ENCODE data around the gene PRKAG3. TPM values are rescaled to one million over a fixed set of nuclear protein-coding genes. Genes with fewer than 3 reads are reported as not detected.
"Not testable (repeated sequence)": the region's sequence is repeated elsewhere in the genome, so short reads cannot be mapped to it uniquely, and the experiment has no call there.

Gene PRKAG3
- total RNA-seq, 1 experiment from 2014 or later: not detected

DNA sequence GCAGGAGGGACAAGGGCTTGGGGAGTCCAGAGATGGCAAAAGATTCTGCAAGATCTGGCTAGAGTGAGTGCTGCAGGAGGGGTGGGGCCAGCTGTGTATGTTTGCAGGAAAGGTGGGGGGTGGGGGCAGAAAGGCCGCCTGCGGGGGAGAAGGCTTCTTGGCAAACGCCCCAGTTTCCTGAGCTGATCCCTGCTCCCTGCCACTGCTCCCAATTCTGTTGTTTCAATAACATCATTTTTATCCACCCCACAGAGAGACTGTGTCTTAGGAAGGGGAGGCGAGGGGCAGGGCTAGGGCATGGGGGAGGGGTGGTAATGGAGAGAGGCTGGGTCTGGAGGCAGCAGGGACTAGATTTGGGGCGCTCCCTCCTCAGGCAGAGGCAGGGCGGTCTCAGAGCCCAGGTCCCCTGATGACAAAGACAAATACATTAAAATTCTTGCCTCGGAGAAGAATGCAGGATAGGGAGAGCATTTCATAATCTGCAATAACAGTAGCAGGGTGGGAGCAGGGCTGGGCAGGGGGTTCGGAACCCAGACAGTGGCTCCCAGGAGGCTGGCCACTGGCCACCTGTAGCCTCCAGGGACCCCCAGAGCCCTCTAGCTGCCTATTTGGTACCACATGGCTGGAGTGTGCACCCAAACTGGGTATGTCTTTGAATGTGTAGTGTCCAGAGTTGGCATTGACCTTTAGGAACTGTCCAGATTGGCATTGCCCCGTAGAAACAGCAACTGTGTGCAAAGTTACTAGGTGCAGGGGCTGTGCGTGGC lies 26.0 kb upstream of the PRKAG3 start:
- DNase-seq: peak; percentile 40
- Histone ChIP-seq H3K4me3 (ENCODE audit: insufficient read depth, low read depth, low read length) (no peak overlapping the region), H3K36me3 (replicated peaks; ENCODE audit: control insufficient read depth, insufficient read depth, low read length) (no peaks in the 10 kb centered on the region), H3K27me3 (ENCODE audit: control insufficient read depth, insufficient read depth, low read length) (peaks cover 94% of the 10 kb centered on the region)

DNA sequence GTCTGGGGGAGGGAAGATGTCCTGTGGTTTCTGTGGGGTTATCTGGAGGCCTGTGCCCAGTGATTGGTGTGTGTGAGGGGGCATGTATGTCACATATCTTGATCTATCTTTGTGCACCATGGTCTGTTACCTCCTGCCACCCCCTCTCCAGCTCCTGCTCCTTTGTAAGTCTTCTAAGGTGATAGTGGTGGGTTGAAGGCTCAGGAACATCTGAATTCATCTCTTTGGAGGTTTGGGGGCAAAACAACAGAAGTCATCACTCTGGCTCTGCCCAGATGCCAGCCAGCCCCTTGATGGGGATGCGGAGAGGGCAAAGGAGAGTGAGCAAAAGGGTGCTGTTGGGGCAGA lies 25.3 kb upstream of the PRKAG3 start:
- DNase-seq: peak; percentile 5
- Histone ChIP-seq H3K27me3 (ENCODE audit: control insufficient read depth, insufficient read depth, low read length) (peaks cover 88% of the 10 kb centered on the region), H3K4me3 (ENCODE audit: insufficient read depth, low read depth, low read length) (no peak overlapping the region), H3K36me3 (replicated peaks; ENCODE audit: control insufficient read depth, insufficient read depth, low read length) (no peaks in the 10 kb centered on the region)

DNA sequence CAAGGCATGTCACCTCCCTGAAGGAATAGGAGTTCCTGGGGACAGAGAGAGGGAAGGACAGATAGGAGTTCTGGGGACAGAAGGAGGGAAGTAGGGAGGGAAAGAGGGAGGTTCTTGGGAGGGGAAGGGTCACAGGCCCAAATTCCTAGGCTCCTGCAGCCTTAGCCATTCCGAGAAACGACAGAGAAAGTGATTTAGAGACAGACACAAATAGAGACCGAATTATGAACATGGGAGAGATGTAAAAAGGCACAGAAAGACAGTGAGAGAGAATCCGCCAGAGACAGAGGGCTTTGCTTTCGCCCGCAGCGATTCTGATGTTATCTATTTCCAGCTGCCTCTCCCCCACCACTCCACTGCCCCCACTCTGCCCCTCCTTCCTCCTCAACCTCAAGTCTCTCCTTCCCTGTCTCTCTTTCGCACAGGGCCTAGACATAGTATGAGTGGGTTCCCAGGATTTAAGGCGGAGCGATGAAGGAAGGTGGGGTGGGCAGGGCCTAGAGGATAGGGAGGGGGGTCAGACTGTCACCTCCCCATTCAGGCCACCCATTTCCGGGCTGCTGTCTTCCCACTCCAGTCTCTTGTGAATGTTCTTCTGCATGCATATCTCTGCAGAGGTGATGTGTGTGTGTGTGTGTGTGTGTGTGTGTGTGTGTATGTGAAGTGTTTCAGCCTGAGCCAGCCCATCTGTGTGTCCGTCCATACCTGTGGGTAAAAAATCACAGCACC lies 24.7 kb upstream of the PRKAG3 start:
- Histone ChIP-seq H3K4me3 (ENCODE audit: insufficient read depth, low read depth, low read length) (no peak overlapping the region), H3K36me3 (replicated peaks; ENCODE audit: control insufficient read depth, insufficient read depth, low read length) (no peaks in the 10 kb centered on the region), H3K27me3 (ENCODE audit: control insufficient read depth, insufficient read depth, low read length) (peaks cover 84% of the 10 kb centered on the region)
- peak; percentile 37 for DNase-seq

DNA sequence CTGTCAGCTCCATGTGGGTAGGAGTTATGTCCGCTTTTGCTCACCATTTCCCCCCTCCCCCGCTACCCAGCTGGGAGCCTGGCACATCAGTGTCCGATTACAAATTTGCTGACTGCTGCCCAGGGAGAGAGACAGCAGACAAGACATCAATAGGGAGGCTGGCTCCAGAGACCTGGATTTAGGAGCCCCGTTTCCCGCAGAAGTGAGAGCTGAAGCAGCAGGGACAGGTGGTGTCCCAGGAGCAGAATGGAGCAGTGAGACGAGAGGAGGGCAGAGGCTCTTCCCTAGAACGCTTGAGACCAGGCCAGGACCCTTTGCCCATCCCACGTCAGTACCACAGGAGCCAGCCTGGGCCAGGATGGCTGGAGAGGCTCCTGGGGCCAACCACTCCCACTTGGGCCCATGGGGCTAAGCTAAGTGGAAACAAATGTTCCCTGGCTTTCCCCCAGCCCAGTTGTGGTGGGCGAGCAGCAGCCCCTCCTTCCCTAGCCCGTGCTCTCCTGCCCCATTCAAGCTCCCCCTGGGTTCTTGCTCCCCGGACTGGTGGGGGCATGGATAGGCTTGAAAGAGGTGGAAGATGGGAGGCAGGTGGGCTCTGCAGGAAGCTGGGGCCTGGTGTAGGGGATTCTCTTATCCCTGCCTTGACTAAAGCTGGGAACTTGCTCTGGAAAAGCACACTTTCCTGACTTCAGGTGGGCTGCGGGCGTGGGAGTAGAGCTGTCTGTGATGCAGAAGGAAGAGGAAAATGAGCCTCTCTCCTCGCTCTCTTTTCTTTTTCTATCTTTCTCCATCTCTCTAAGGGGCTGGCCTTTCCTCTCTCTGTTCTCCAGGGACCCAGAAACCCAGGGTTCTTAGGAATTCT lies 23.9 kb upstream of the PRKAG3 start:
- Histone ChIP-seq H3K4me3 (ENCODE audit: insufficient read depth, low read depth, low read length) (no peak overlapping the region), H3K27me3 (ENCODE audit: control insufficient read depth, insufficient read depth, low read length) (peaks cover 80% of the 10 kb centered on the region)
- DNase-seq: peak; percentile 34

DNA sequence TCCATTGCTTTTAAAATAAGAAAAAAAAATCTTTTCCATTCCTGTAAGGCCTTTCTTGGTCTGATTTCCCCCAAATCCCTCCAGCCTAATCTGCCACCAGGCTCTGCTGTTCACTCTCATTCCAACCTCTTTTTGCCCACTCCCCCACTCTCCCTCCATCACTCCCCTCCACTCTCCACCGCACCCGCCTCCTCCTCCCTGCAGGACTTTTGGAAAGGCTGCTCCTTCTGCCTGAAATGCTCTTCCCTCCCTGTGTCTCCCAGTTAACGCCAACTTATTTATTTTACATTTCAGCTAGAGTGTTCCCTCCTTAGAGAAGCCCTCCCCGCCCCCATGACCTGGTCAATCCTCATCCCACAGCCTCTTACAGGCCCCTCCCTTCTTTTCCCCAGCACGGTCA lies 23.3 kb upstream of the PRKAG3 start:
- Histone ChIP-seq H3K4me3 (ENCODE audit: insufficient read depth, low read depth, low read length) (no peak overlapping the region), H3K36me3 (replicated peaks; ENCODE audit: control insufficient read depth, insufficient read depth, low read length) (no peaks in the 10 kb centered on the region), H3K27me3 (ENCODE audit: control insufficient read depth, insufficient read depth, low read length) (peaks cover 73% of the 10 kb centered on the region)
- DNase-seq: no peak

More for the DNA sequence above, 23.9 kb upstream of the PRKAG3 start:
- no peaks in the 10 kb centered on the region for H3K36me3 ChIP-seq (replicated peaks; ENCODE audit: control insufficient read depth, insufficient read depth, low read length)

DNA sequence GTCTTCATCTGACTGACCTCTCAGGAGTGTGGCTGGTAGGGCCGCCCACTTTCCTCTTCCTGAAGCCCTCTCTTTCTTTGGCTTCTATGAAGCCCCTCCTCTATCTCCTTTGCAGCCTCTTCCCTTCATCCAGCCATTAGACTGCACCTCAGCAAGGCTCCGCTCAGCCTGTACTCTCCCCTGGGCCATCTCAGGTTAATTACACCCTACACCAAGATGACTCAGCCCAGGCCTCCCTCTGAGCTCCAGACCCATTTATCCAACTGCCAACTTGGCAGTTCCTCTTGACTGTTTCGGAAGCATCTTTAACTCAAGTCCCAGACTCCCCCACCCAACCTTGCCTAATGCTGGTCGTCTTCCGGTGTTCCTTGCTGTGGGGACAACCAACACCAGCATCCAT lies 22.2 kb upstream of the PRKAG3 start:
- Histone ChIP-seq H3K4me3 (ENCODE audit: insufficient read depth, low read depth, low read length) (no peak overlapping the region), H3K36me3 (replicated peaks; ENCODE audit: control insufficient read depth, insufficient read depth, low read length) (no peaks in the 10 kb centered on the region), H3K27me3 (ENCODE audit: control insufficient read depth, insufficient read depth, low read length) (peaks cover 64% of the 10 kb centered on the region)
- DNase-seq: peak; percentile 35

DNA sequence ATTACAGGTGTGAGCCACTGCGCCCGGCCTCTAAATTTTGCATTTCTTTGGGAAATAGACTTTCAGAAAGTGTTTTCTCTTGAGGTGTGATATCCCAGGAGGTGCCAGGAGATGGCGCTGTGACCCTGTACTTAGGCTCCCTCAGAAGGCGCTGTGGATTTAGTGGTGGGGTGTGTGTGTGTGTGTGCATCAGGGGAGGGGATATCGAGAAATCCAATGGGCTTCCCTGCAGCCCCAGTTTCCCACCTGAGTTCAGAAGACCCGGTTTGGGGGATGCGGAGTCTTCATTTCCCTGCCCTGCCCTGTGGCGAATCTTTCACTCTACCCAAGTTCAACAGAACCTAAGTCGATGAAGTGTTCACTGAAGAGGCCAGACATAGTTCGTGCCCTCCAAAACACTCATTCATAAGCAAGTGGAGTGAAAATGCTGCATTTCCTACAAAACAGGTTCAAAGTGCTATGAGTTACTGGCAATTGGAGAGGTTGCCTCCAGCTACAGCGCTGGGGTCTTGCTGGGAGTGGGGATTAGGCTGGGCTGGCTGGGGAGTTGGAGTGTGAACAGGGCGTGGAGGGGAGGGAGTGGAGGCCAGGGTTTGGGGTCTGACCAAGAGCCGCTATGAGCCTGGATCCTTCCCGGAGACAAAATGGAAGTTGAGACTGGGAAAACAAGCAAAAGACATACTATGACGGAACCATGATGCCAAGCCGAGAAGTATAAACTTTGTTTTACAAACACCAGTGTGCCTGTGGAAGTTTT lies 21.5 kb upstream of the PRKAG3 start:
- peaks cover 57% of the 10 kb centered on the region for H3K27me3 ChIP-seq (ENCODE audit: control insufficient read depth, insufficient read depth, low read length)
- peak; percentile 85 for DNase-seq
- H3K36me3 ChIP-seq (replicated peaks; ENCODE audit: control insufficient read depth, insufficient read depth, low read length): no peaks in the 10 kb centered on the region
- no peak overlapping the region for H3K4me3 ChIP-seq (ENCODE audit: insufficient read depth, low read depth, low read length)

DNA sequence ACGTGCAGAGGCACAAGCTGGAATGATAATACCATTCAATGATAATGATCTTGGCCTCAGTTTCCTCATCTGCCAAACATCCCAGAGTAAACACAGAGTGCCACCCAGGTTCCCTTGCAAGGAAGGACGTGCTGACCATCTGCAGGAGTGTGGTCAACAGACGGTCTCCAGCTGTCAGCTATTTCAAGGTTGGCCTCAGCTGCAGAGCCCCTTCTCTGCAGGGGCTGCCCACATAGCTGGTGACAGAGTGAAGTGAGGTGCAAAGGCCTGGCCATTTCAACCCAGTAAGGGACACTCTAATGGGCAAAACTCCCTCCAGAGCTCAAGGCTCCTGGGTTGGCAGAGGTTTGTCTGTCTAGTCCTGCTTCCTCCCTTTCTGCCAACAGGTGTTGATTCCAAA lies 19.7 kb upstream of the PRKAG3 start:
- no peaks in the 10 kb centered on the region for H3K36me3 ChIP-seq (replicated peaks; ENCODE audit: control insufficient read depth, insufficient read depth, low read length)
- H3K4me3 ChIP-seq (ENCODE audit: insufficient read depth, low read depth, low read length): no peak overlapping the region
- DNase-seq: no peak
- H3K27me3 ChIP-seq (ENCODE audit: control insufficient read depth, insufficient read depth, low read length): peaks cover 39% of the 10 kb centered on the region

DNA sequence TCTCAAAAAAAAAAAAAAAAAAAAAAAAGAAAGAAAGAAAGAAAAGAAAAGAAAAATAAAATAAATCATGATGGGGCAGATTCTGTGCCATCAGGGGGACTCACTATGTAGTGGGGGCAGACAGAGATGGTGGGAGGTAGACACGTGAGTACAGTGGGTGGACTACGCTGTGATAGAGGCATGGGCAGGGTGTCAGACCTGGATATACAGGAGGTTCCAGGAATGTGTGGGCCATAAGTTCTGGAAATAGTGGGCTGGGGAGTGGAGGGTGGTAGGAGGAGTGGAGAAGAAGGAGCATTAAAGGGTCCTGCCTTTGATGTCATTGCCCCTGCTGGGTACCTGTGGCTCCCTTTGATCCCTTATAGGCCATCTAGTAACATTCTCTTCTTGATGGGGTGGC lies 19.2 kb upstream of the PRKAG3 start:
- Histone ChIP-seq H3K36me3 (replicated peaks; ENCODE audit: control insufficient read depth, insufficient read depth, low read length) (no peaks in the 10 kb centered on the region), H3K27me3 (ENCODE audit: control insufficient read depth, insufficient read depth, low read length) (peaks cover 34% of the 10 kb centered on the region), H3K4me3 (ENCODE audit: insufficient read depth, low read depth, low read length) (no peak overlapping the region)
- DNase-seq: no peak

DNA sequence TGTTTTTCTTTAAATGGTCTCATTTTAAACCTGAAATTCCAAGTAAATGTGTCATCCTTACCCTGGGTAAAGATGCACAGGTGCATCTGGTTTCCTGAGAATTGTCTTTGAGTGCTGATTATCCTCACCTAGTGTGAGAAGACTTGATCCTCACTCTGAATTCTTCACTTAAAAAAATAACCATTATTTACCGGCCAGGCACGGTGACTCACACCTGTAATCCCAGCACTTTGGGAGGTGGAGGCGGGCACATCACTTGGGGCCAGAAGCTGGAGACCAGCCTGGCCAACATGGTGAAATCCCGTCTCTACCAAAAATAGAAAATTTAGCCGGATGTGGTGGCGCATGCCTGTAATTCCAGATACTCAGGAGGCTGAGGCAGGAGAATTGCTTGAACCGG lies 18.1 kb upstream of the PRKAG3 start:
- Histone ChIP-seq H3K27me3 (ENCODE audit: control insufficient read depth, insufficient read depth, low read length) (peaks cover 23% of the 10 kb centered on the region), H3K4me3 (ENCODE audit: insufficient read depth, low read depth, low read length) (no peak overlapping the region), H3K36me3 (replicated peaks; ENCODE audit: control insufficient read depth, insufficient read depth, low read length) (no peaks in the 10 kb centered on the region)
- no peak for DNase-seq

DNA sequence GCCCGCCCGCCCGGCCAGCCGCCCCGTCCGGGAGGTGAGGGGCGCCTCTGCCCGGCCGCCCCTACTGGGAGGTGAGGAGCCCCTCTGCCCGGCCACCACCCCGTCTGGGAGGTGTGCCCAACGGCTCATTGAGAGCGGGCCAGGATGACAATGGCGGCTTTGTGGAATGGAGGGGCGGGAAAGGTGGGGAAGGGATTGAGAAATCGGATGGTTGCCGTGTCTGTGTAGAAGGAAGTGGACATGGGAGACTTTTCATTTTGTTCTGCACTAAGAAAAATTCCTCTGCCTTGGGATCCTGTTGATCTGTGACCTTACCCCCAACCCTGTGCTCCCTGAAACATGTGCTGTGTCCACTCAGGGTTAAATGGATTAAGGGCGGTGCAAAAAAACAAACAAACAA lies 15.4 kb upstream of the PRKAG3 start:
- not testable (repeated sequence) for DNase-seq; H3K36me3 ChIP-seq (replicated peaks; ENCODE audit: control insufficient read depth, insufficient read depth, low read length); H3K4me3 ChIP-seq (ENCODE audit: insufficient read depth, low read depth, low read length); H3K27me3 ChIP-seq (ENCODE audit: control insufficient read depth, insufficient read depth, low read length)

DNA sequence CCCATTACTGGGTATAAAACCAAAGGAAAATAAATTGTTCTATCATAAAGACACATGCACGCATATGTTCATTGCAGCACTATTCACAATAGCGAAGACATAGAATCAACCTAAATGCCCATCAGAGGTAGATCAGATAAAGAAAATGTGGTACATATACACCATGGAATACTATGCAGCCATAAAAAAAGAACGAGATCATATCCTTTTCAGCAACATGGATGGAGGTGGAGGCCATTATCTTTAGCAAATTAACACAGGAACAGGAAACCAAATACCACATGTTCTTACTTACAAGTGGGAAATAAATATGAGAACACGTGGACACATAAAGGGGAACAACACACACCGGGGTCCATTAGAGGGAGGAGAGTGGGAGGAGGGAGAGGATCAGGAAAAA lies 12.7 kb upstream of the PRKAG3 start:
- DNase-seq; H3K27me3 ChIP-seq (ENCODE audit: control insufficient read depth, insufficient read depth, low read length); H3K4me3 ChIP-seq (ENCODE audit: insufficient read depth, low read depth, low read length); H3K36me3 ChIP-seq (replicated peaks; ENCODE audit: control insufficient read depth, insufficient read depth, low read length): not testable (repeated sequence)

DNA sequence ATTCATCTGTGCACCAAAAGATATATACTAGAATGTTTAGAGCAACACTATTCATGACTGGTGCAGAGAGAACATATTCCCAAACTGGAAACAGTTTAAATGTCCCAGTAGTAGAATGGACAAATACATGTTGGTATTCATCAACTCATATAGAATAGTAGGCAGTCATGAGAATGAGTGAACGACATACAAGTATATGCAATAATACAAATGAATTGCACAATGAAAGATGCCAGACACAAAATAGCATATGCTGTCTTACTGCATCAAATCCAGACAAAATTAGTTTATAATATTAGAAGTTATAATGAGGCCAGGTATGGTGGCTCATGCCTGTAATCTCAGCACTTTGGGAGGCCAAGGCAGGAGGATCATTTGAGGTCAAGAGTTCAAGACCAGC lies 8.3 kb upstream of the PRKAG3 start:
- Histone ChIP-seq H3K27me3 (ENCODE audit: control insufficient read depth, insufficient read depth, low read length) (no peaks in the 10 kb centered on the region), H3K4me3 (ENCODE audit: insufficient read depth, low read depth, low read length) (no peak overlapping the region)

DNA sequence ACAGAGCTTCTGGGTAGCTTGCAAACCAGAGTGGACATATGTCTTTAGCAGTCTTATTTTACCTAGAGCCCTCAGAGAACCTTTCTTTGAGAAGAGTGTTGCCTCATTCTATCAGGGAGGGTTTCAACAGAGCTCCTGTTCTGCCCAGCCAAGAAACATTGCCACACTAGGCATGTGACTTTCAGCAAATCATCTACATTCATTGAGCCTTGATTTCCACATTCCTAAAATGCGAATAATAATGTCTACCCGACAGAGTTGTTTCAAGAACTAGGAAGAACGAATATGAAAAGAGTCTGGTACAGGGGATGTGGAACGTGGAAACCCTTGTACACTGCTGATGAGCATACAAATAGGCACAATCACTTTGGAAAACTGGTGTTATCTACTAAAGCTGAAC lies 7.8 kb upstream of the PRKAG3 start:
- no peaks in the 10 kb centered on the region for H3K36me3 ChIP-seq (replicated peaks; ENCODE audit: control insufficient read depth, insufficient read depth, low read length)
- no peak for DNase-seq
- H3K27me3 ChIP-seq (ENCODE audit: control insufficient read depth, insufficient read depth, low read length): no peaks in the 10 kb centered on the region
- no peak overlapping the region for H3K4me3 ChIP-seq (ENCODE audit: insufficient read depth, low read depth, low read length)

More for the DNA sequence above, 8.3 kb upstream of the PRKAG3 start:
- H3K36me3 ChIP-seq (replicated peaks; ENCODE audit: control insufficient read depth, insufficient read depth, low read length): no peaks in the 10 kb centered on the region
- no peak for DNase-seq
